WI38 (cell line): ENCODE results near the gene SERBP1.
"Not testable (repeated sequence)": the region's sequence is repeated elsewhere in the genome, so short reads cannot be mapped to it uniquely, and the experiment has no call there.

ENCODE experiments used
- H3K4me3 ChIP-seq: 2 replicates; pipeline ENCODE4 v1.5.1; 2011; ENCODE audit warnings: low read depth, mild to moderate bottlenecking, control low read depth, low read length
- TF ChIP-seq, protein P1 (sequence below): IDR thresholded peaks from 2 replicates; pipeline ENCODE4 v1.5.1; 2012; ENCODE audit warnings: low read depth, mild to moderate bottlenecking, control low read depth, low read length

SERBP1 gene

DNA sequence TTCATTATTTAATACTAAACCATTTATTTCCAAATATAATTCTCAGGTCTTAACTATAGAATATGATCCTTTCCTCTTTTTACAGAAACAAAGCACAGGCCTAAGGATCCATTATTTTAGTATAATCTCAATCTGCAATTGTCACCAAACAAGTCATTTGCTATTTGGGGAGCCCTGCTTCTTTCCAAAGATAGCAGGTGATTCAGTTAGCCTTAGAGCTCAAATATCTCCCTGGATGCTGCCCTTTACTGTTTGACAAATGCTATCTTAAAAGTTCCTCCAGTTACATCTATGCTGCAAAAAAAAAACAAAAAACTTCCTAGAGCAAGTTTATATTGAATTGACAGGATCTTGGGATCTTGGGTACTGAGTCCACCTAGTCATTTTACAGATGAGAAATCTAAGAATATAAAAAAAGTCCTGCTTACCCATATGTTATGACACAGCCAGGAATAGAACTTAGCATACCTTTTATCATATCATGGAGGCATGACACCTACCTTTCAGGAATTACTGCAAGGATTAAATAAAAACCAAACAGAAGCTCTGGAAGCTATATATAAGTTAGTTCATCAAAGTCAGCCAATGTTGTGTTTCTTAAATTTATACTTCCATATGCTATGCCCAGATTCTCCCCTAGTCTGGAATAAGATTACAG is 9.2 kb downstream of the SERBP1 start:
- no peak overlapping the region for H3K4me3 ChIP-seq
- TF ChIP-seq, protein P1, sequence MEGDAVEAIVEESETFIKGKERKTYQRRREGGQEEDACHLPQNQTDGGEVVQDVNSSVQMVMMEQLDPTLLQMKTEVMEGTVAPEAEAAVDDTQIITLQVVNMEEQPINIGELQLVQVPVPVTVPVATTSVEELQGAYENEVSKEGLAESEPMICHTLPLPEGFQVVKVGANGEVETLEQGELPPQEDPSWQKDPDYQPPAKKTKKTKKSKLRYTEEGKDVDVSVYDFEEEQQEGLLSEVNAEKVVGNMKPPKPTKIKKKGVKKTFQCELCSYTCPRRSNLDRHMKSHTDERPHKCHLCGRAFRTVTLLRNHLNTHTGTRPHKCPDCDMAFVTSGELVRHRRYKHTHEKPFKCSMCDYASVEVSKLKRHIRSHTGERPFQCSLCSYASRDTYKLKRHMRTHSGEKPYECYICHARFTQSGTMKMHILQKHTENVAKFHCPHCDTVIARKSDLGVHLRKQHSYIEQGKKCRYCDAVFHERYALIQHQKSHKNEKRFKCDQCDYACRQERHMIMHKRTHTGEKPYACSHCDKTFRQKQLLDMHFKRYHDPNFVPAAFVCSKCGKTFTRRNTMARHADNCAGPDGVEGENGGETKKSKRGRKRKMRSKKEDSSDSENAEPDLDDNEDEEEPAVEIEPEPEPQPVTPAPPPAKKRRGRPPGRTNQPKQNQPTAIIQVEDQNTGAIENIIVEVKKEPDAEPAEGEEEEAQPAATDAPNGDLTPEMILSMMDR, result no peak

DNA sequence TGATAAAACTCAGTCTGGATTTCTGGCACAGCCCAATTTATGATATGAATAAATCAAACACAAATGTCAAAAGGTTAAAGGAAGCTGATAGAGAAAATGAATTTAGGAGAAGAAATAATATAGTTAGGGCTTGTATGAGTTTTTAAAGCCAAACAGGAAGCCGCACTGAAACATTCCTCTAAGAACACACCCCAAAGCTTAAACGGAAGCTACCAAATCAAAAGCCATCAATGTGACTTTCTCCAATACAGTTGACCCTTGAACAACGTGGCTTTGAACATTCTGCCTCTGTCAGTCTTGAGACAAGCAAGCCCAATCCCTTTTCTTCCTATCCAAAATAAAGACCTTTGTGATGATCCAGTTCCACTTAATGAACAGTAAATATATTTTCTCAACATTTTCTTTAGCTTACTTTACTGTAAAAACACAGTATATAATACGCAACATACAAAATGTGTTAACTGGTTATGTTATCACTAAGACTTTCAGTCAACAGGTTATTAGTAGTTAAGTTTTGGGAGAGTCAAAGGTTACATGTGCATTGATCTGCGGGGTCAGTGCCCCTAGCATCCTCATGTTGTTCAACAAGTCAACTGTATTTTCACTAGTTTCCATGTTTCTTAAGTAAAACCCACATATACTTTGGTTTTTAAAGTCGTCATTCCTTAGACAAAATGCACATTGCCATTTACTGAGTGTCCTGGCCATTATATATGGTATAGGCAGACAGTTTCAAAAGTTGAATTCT is 11.2 kb downstream of the SERBP1 start:
- no peak overlapping the region for H3K4me3 ChIP-seq
- TF ChIP-seq, protein P1, result no peak

DNA sequence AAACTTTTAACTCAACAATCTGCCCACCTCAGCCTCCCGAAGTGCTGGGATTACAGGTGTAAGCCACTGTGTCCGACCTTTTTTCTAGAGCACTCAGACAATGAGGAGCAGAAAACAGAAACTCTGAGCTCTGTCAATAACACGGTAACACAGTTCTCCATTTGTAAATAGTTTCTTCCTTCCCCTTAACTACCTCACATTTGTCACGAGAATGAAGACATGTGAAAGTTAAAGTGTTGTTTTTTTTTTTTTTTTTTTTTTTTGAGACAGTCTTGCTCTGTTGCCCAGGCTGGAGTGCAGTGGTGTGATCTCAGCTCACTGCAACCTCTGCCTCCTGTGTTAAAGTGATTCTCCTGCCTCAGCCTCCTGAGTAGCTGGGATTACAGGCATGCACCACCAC is 12.5 kb downstream of the SERBP1 start:
- not testable (repeated sequence) for H3K4me3 ChIP-seq

DNA sequence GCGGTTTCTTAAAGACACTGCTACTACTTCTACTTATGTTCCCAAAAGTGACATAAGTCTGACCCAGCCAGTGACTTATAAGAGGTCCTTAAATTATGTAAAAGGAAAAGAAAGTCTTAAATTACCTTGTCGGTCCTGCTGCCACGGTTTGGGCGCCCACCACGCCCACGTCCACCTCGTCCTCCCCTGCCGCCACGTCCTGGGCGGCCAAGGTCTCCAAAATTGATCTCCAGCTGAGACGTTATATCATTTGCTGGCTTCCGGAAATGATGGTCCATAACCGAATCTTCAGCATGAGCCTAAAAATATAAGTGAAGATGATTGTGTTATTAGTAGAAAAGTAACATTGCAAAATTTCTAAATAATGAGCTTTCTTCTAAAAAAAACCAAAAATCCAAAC is 15.2 kb downstream of the SERBP1 start:
- TF ChIP-seq, protein P1, result no peak
- H3K4me3 ChIP-seq, result no peak overlapping the region

DNA sequence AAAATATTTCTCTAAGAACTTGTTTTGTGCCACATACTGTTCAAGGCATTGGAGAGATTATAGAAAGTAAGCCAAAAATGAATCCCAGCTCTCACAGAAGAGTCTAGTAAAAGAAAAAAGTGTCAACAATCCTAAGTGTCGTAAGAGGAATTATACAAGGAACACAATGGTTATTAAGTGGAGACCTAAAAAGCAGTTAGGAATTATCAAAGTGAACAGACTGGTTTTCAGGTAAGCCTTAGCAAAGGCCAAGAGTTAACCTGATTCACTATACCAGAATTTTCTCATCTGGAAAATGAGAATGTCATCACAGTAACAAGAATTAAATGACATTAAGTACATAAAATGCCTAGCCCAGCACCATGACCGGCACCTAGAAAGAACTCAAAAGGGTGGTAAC is 15.6 kb downstream of the SERBP1 start:
- TF ChIP-seq, protein P1, result no peak

DNA sequence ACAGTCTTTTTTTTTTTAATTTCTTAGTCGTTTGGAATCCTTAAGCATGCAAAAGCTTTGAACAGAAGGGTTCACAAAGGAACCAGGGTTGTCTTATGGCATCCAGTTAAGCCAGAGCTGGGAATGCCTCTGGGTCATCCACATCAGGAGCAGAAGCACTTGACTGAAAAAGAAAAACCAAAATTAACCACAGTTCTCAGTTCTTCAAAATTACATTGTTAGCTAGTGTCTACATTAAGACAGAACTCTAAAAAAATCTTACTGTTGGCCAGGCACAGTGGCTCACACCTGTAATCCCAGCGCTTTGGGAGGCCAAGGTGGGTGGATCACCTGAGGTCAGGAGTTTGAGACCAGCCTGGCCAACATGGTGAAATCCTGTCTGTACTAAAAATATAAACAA is 17.1 kb downstream of the SERBP1 start:
- not testable (repeated sequence) for H3K4me3 ChIP-seq

More for the DNA sequence above, 15.6 kb downstream of the SERBP1 start:
- H3K4me3 ChIP-seq, result no peak overlapping the region

DNA sequence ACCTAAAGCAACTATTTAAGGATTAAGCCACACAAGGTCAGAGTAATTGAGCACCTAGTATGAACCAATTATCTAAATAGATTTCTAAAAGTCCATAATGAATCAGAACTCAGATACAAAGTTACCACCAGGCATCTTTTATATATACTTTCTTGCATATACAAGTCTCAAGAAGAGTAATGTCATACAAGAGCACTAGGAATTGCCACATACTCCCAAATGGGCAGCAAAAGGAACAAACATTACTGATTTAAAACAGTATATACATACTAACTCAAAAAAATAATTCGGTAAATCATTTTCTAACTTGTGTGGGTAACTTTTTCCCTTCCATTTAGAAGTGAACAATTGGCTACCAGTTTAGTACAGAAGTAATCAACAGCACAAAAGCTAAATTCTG is 22.1 kb downstream of the SERBP1 start:
- H3K4me3 ChIP-seq, result no peak overlapping the region
- TF ChIP-seq, protein P1, result no peak

DNA sequence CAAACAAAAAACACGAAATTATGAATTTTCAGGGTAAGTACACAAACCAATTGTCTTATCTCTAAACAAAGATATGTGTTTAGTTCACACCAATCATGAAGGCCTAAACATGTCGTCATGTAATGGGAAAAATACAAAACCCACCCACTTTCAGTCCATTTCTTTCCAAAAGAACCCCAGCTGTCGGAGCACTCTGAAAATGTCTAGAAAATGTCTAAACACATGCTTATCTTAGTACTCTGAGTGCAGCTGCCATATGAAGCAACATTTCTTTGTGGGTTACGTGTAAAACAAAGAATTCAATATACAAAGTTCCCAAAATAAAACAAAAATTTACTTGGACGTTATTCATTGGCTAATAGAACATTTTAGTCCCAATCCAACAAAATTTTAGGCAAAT is 22.7 kb downstream of the SERBP1 start:
- TF ChIP-seq, protein P1, result no peak
- H3K4me3 ChIP-seq, result no peak overlapping the region
